Measurements from ENCODE around the gene VIPR2.
"Not testable (repeated sequence)": the region's sequence is repeated elsewhere in the genome, so short reads cannot be mapped to it uniquely, and the experiment has no call there.

The VIPR2 gene

GRCh38 chr7:159000859-159001435 lies 143.7 kb downstream of the VIPR2 start:
- no peak for DNase-seq

GRCh38 chr7:159000070-159000469 lies 144.6 kb downstream of the VIPR2 start:
- DNase-seq, result no peak

GRCh38 chr7:158999496-158999895 lies 145.2 kb downstream of the VIPR2 start:
- DNase-seq, result no peak

GRCh38 chr7:158998261-158998660 lies 146.4 kb downstream of the VIPR2 start:
- not testable (repeated sequence) for DNase-seq

- no peak for DNase-seq
Measured at GRCh38 chr7:158997471-158997870, 147.2 kb downstream of the VIPR2 start.

- no peak for DNase-seq
Measured at GRCh38 chr7:158997110-158997453, 147.6 kb downstream of the VIPR2 start.

- no peak for DNase-seq
Measured at GRCh38 chr7:158996214-158997109, 148.2 kb downstream of the VIPR2 start.

- DNase-seq, result no peak
Measured at GRCh38 chr7:158995514-158995913, 149.2 kb downstream of the VIPR2 start.

GRCh38 chr7:158994687-158995086 lies 150.0 kb downstream of the VIPR2 start:
- no peak for DNase-seq

- no peak for DNase-seq
Measured at GRCh38 chr7:158993591-158993990, 151.1 kb downstream of the VIPR2 start.

GRCh38 chr7:158992759-158993158 lies 151.9 kb downstream of the VIPR2 start:
- no peak for DNase-seq

GRCh38 chr7:158991824-158992621 lies 152.6 kb downstream of the VIPR2 start:
- no peak for DNase-seq

GRCh38 chr7:158988996-158989395 lies 155.7 kb downstream of the VIPR2 start:
- no peak for DNase-seq

- no peak for DNase-seq
Measured at GRCh38 chr7:158988302-158988862, 156.3 kb downstream of the VIPR2 start.

- DNase-seq, result no peak
Measured at GRCh38 chr7:158987691-158988090, 157.0 kb downstream of the VIPR2 start.

- DNase-seq, result no peak
Measured at GRCh38 chr7:158985583-158985982, 159.1 kb downstream of the VIPR2 start.

GRCh38 chr7:158984007-158984406 lies 160.7 kb downstream of the VIPR2 start:
- DNase-seq, result not testable (repeated sequence)

GRCh38 chr7:158982080-158982479 lies 162.6 kb downstream of the VIPR2 start:
- DNase-seq, result not testable (repeated sequence)

- DNase-seq, result no peak
Measured at GRCh38 chr7:158979635-158980351, 164.9 kb downstream of the VIPR2 start.

- DNase-seq, result no peak
Measured at GRCh38 chr7:158979023-158979529, 165.6 kb downstream of the VIPR2 start.
